A673 (cell line): ENCODE data around the gene GBP2.

Experiments
- CTCF ChIP-seq: fragments of 300-800, 200-600 bp; sonication (generic); conservative IDR thresholded peaks from 2 replicates; pipeline ENCODE4 v1.5.1; 2017; ENCODE audit warnings: low read depth, mild to moderate bottlenecking, antibody characterized with exemption, low read length, moderate library complexity, mixed read lengths
- EZH2 ChIP-seq: fragments of 200-600 bp; sonication (generic); IDR thresholded peaks from 2 replicates; pipeline ENCODE4 v1.6.1; 2017; ENCODE audit warnings: borderline replicate concordance, low read depth, mild to moderate bottlenecking, mixed read lengths, antibody characterized with exemption, low read length; ENCODE audit not compliant: poor library complexity, severe bottlenecking

GRCh38 chr1:89130716-89131115 is 4.8 kb upstream of the GBP2 start:
- TF ChIP-seq EZH2 (no peak), CTCF (no peak)
